ENCODE results near the gene M1AP.

The M1AP gene

GRCh38 chr2:74559912-74560311, 88.2 kb downstream of the M1AP start:
- peaks cover 0 to 2% (median 0%) of the 10 kb centered on the region in 5 donors for H3K27me3 ChIP-seq (ENCODE audit: control insufficient read depth in 5 of 5, insufficient read depth in 4 of 5, low read length in 5 of 5)
- no peak overlapping the region for H3K9ac ChIP-seq (ENCODE audit: low read length in 5 of 5)
- H3K27ac ChIP-seq (ENCODE audit: low read depth, low read length), result no peak overlapping the region
- H3K4me1 ChIP-seq (ENCODE audit: control insufficient read depth in 5 of 5, insufficient read depth in 5 of 5, low read length in 5 of 5), result peaks cover 0 to 39% (median 30%) of the 10 kb centered on the region in 5 donors
- no peaks in the 10 kb centered on the region for H3K9me3 ChIP-seq (ENCODE audit: control insufficient read depth in 5 of 5, low read length in 5 of 5)
- H3K36me3 ChIP-seq (ENCODE audit: control insufficient read depth in 5 of 5, insufficient read depth in 5 of 5, low read length in 5 of 5), result peaks cover 0 to 13% (median 9%) of the 10 kb centered on the region in 5 donors
- H3K4me3 ChIP-seq (ENCODE audit: low read depth in 1 of 5, low read length in 5 of 5), result no peak overlapping the region

GRCh38 chr2:74558284-74559230, 89.6 kb downstream of the M1AP start:
- H3K4me3 ChIP-seq (ENCODE audit: low read depth in 1 of 5, low read length in 5 of 5), result no peak overlapping the region

GRCh38 chr2:74556831-74557370, 91.2 kb downstream of the M1AP start:
- Histone ChIP-seq H3K9ac (ENCODE audit: low read length in 5 of 5) (no peak overlapping the region), H3K27ac (ENCODE audit: low read depth, low read length) (peak overlapping the region; percentile 84), H3K4me1 (ENCODE audit: control insufficient read depth in 5 of 5, insufficient read depth in 5 of 5, low read length in 5 of 5) (peaks cover 0 to 58% (median 46%) of the 10 kb centered on the region in 5 donors), H3K4me3 (ENCODE audit: low read depth in 1 of 5, low read length in 5 of 5) (no peak overlapping the region), H3K36me3 (ENCODE audit: control insufficient read depth in 5 of 5, insufficient read depth in 5 of 5, low read length in 5 of 5) (peaks cover 0 to 13% (median 9%) of the 10 kb centered on the region in 5 donors), H3K27me3 (ENCODE audit: control insufficient read depth in 5 of 5, insufficient read depth in 4 of 5, low read length in 5 of 5) (peaks cover 0 to under 1% (median 0%) of the 10 kb centered on the region in 5 donors), H3K9me3 (ENCODE audit: control insufficient read depth in 5 of 5, low read length in 5 of 5) (no peaks in the 10 kb centered on the region)

More at GRCh38 chr2:74558284-74559230, 89.6 kb downstream of the M1AP start:
- Histone ChIP-seq H3K27ac (ENCODE audit: low read depth, low read length) (peak overlapping the region; percentile 2), H3K4me1 (ENCODE audit: control insufficient read depth in 5 of 5, insufficient read depth in 5 of 5, low read length in 5 of 5) (peaks cover 0 to 48% (median 37%) of the 10 kb centered on the region in 5 donors), H3K36me3 (ENCODE audit: control insufficient read depth in 5 of 5, insufficient read depth in 5 of 5, low read length in 5 of 5) (peaks cover 0 to 13% (median 9%) of the 10 kb centered on the region in 5 donors), H3K9me3 (ENCODE audit: control insufficient read depth in 5 of 5, low read length in 5 of 5) (no peaks in the 10 kb centered on the region), H3K27me3 (ENCODE audit: control insufficient read depth in 5 of 5, insufficient read depth in 4 of 5, low read length in 5 of 5) (peaks cover 0 to 2% (median 0%) of the 10 kb centered on the region in 5 donors), H3K9ac (ENCODE audit: low read length in 5 of 5) (no peak overlapping the region)

GRCh38 chr2:74556159-74556558, 92.0 kb downstream of the M1AP start:
- Histone ChIP-seq H3K36me3 (ENCODE audit: control insufficient read depth in 5 of 5, insufficient read depth in 5 of 5, low read length in 5 of 5) (peaks cover 0 to 13% (median 9%) of the 10 kb centered on the region in 5 donors), H3K27me3 (ENCODE audit: control insufficient read depth in 5 of 5, insufficient read depth in 4 of 5, low read length in 5 of 5) (no peaks in the 10 kb centered on the region), H3K4me1 (ENCODE audit: control insufficient read depth in 5 of 5, insufficient read depth in 5 of 5, low read length in 5 of 5) (peaks cover 0 to 58% (median 46%) of the 10 kb centered on the region in 5 donors), H3K27ac (ENCODE audit: low read depth, low read length) (peak overlapping the region; percentile 84), H3K9me3 (ENCODE audit: control insufficient read depth in 5 of 5, low read length in 5 of 5) (no peaks in the 10 kb centered on the region), H3K4me3 (ENCODE audit: low read depth in 1 of 5, low read length in 5 of 5) (peak overlapping the region in 2 of 5 donors; percentile 79 to 89), H3K9ac (ENCODE audit: low read length in 5 of 5) (peak overlapping the region in 3 of 5 donors; percentile 31 to 74 (median 72))

GRCh38 chr2:74555610-74556103, 92.5 kb downstream of the M1AP start:
- Histone ChIP-seq H3K36me3 (ENCODE audit: control insufficient read depth in 5 of 5, insufficient read depth in 5 of 5, low read length in 5 of 5) (peaks cover 0 to 13% (median 9%) of the 10 kb centered on the region in 5 donors), H3K9me3 (ENCODE audit: control insufficient read depth in 5 of 5, low read length in 5 of 5) (no peaks in the 10 kb centered on the region), H3K4me1 (ENCODE audit: control insufficient read depth in 5 of 5, insufficient read depth in 5 of 5, low read length in 5 of 5) (peaks cover 0 to 58% (median 46%) of the 10 kb centered on the region in 5 donors), H3K27ac (ENCODE audit: low read depth, low read length) (peak overlapping the region; percentile 84), H3K27me3 (ENCODE audit: control insufficient read depth in 5 of 5, insufficient read depth in 4 of 5, low read length in 5 of 5) (no peaks in the 10 kb centered on the region), H3K9ac (ENCODE audit: low read length in 5 of 5) (peak overlapping the region in 4 of 5 donors; percentile 66 to 79 (median 73)), H3K4me3 (ENCODE audit: low read depth in 1 of 5, low read length in 5 of 5) (peak overlapping the region; percentile 74 to 89 (median 87))

GRCh38 chr2:74554820-74555531, 93.2 kb downstream of the M1AP start:
- Histone ChIP-seq H3K4me3 (ENCODE audit: low read depth in 1 of 5, low read length in 5 of 5) (peak overlapping the region; percentile 79 to 89 (median 87)), H3K9ac (ENCODE audit: low read length in 5 of 5) (peak overlapping the region in 4 of 5 donors; percentile 66 to 79 (median 73)), H3K27ac (ENCODE audit: low read depth, low read length) (peak overlapping the region; percentile 84), H3K36me3 (ENCODE audit: control insufficient read depth in 5 of 5, insufficient read depth in 5 of 5, low read length in 5 of 5) (peaks cover 0 to 13% (median 9%) of the 10 kb centered on the region in 5 donors), H3K4me1 (ENCODE audit: control insufficient read depth in 5 of 5, insufficient read depth in 5 of 5, low read length in 5 of 5) (peaks cover 0 to 55% (median 47%) of the 10 kb centered on the region in 5 donors), H3K27me3 (ENCODE audit: control insufficient read depth in 5 of 5, insufficient read depth in 4 of 5, low read length in 5 of 5) (no peaks in the 10 kb centered on the region), H3K9me3 (ENCODE audit: control insufficient read depth in 5 of 5, low read length in 5 of 5) (no peaks in the 10 kb centered on the region)

- peak within 1 kb of the TSS; percentile 84 for H3K27ac ChIP-seq (ENCODE audit: low read depth, low read length)
- no peaks in the 10 kb centered on the region for H3K27me3 ChIP-seq (ENCODE audit: control insufficient read depth in 5 of 5, insufficient read depth in 4 of 5, low read length in 5 of 5)
- peaks cover 0 to 13% (median 9%) of the 10 kb centered on the region in 5 donors for H3K36me3 ChIP-seq (ENCODE audit: control insufficient read depth in 5 of 5, insufficient read depth in 5 of 5, low read length in 5 of 5)
- peak within 1 kb of the TSS in 4 of 5 donors; percentile 66 to 79 (median 73) for H3K9ac ChIP-seq (ENCODE audit: low read length in 5 of 5)
- no peaks in the 10 kb centered on the region for H3K9me3 ChIP-seq (ENCODE audit: control insufficient read depth in 5 of 5, low read length in 5 of 5)
- H3K4me3 ChIP-seq (ENCODE audit: low read depth in 1 of 5, low read length in 5 of 5), result peak within 1 kb of the TSS; percentile 79 to 89 (median 87)
- peaks cover 2 to 61% (median 53%) of the 10 kb centered on the region in 5 donors for H3K4me1 ChIP-seq (ENCODE audit: control insufficient read depth in 5 of 5, insufficient read depth in 5 of 5, low read length in 5 of 5)
Measured at GRCh38 chr2:74553892-74554819, 94.0 kb downstream of the M1AP start, which contains the start of the genes DOK1 and LOXL3. DOK1 (plus strand) TSS chr2:74554720; CDS start chr2:74554755, 35 bp downstream. LOXL3 (minus strand) TSS chr2:74553942; CDS start chr2:74552634, 1,308 bp downstream.

- Histone ChIP-seq H3K9me3 (ENCODE audit: control insufficient read depth in 5 of 5, low read length in 5 of 5) (no peaks in the 10 kb centered on the region), H3K4me1 (ENCODE audit: control insufficient read depth in 5 of 5, insufficient read depth in 5 of 5, low read length in 5 of 5) (peaks cover 4 to 62% (median 52%) of the 10 kb centered on the region in 5 donors), H3K36me3 (ENCODE audit: control insufficient read depth in 5 of 5, insufficient read depth in 5 of 5, low read length in 5 of 5) (peaks cover 0 to 12% (median 9%) of the 10 kb centered on the region in 5 donors), H3K27me3 (ENCODE audit: control insufficient read depth in 5 of 5, insufficient read depth in 4 of 5, low read length in 5 of 5) (no peaks in the 10 kb centered on the region), H3K9ac (ENCODE audit: low read length in 5 of 5) (peak overlapping the region in 1 of 5 donors; percentile 2), H3K27ac (ENCODE audit: low read depth, low read length) (peak overlapping the region; percentile 84), H3K4me3 (ENCODE audit: low read depth in 1 of 5, low read length in 5 of 5) (peak overlapping the region in 4 of 5 donors; percentile 56 to 89 (median 88))
Measured at GRCh38 chr2:74552914-74553811, 95.0 kb downstream of the M1AP start.

All from subcutaneous abdominal adipose tissue (tissue), 5 donors.